CMK (cell line): ENCODE data around the gene AKAP13.

ENCODE experiments used
- DNase-seq: peaks from one replicate; pipeline ENCODE4 v3.0.0-alpha.2; 2010; ENCODE audit warnings: low read depth

AKAP13 gene

GRCh38 chr15:85389306-85389650, 8.9 kb downstream of the AKAP13 start:
- no peak for DNase-seq

GRCh38 chr15:85389772-85390171, 9.4 kb downstream of the AKAP13 start:
- no peak for DNase-seq

GRCh38 chr15:85393210-85393609, 12.8 kb downstream of the AKAP13 start:
- no peak for DNase-seq

- DNase-seq: no peak
Measured at GRCh38 chr15:85394554-85395333, 14.3 kb downstream of the AKAP13 start.

GRCh38 chr15:85396554-85396953, 16.2 kb downstream of the AKAP13 start:
- no peak for DNase-seq

- no peak for DNase-seq
Measured at GRCh38 chr15:85397151-85397550, 16.7 kb downstream of the AKAP13 start.

- DNase-seq: no peak
Measured at GRCh38 chr15:85397926-85398325, 17.5 kb downstream of the AKAP13 start.

GRCh38 chr15:85398822-85399221, 18.4 kb downstream of the AKAP13 start:
- DNase-seq: no peak

- DNase-seq: no peak
Measured at GRCh38 chr15:85399627-85400026, 19.2 kb downstream of the AKAP13 start.

- DNase-seq: no peak
Measured at GRCh38 chr15:85400606-85401005, 20.2 kb downstream of the AKAP13 start.

- no peak for DNase-seq
Measured at GRCh38 chr15:85401108-85401774, 20.8 kb downstream of the AKAP13 start.

- DNase-seq: no peak
Measured at GRCh38 chr15:85402195-85402881, 21.9 kb downstream of the AKAP13 start.

GRCh38 chr15:85403745-85404144, 23.3 kb downstream of the AKAP13 start:
- DNase-seq: no peak

GRCh38 chr15:85404176-85404917, 23.9 kb downstream of the AKAP13 start:
- DNase-seq: no peak

GRCh38 chr15:85404918-85405866, 24.8 kb downstream of the AKAP13 start:
- DNase-seq: no peak

- DNase-seq: no peak
Measured at GRCh38 chr15:85406916-85407315, 26.5 kb downstream of the AKAP13 start.

GRCh38 chr15:85407421-85408269, 27.2 kb downstream of the AKAP13 start:
- DNase-seq: no peak

- DNase-seq: no peak
Measured at GRCh38 chr15:85408270-85408746, 27.9 kb downstream of the AKAP13 start.

GRCh38 chr15:85412066-85412465, 31.7 kb downstream of the AKAP13 start:
- no peak for DNase-seq
